OCI-LY7 (cell line): Measurements from ENCODE around the gene SPRING1. TPM values are rescaled to one million over a fixed set of nuclear protein-coding genes. Genes with fewer than 3 reads are reported as not detected.
"Not testable (repeated sequence)": the region's sequence is repeated elsewhere in the genome, so short reads cannot be mapped to it uniquely, and the experiment has no call there.

Source experiments
- BruUV-seq: library from RNA; stranded (reverse); fragments of 400-500 nt; replicated peaks from 2 replicates; lab custom pipeline; 2021; lab: Mats Ljungman, UMichigan
- CTCF ChIA-PET: fragments of 300-600 bp; sonication (Branson Sonifier 250); formaldehyde crosslinking; loops from one replicate; lab custom pipeline; 2022; ENCODE audit warnings: antibody characterized with exemption; ENCODE audit not compliant: unreplicated experiment; lab: Charles Lee
- POLR2A ChIA-PET: fragments of 300-600 bp; sonication (Branson Sonifier 250); formaldehyde crosslinking; loops from one replicate; lab custom pipeline; 2022; ENCODE audit warnings: antibody characterized with exemption; lab: Charles Lee
- DNase-seq: peaks from one replicate; pipeline ENCODE4 v3.0.0-alpha.2; 2015; ENCODE audit warnings: low spot score
- H2AFZ ChIP-seq: fragments of 200-600 bp; sonication (generic), shearing (Covaris generic); 2 replicates; pipeline ENCODE4 v1.6.1; 2014; ENCODE audit warnings: mild to moderate bottlenecking, antibody characterized with exemption, low read length, moderate library complexity
- H3K27ac ChIP-seq: fragments of 200-600 bp; sonication (generic); 2 replicates; pipeline ENCODE4 v1.5.1; 2014; ENCODE audit warnings: mixed run types, low read depth, mild to moderate bottlenecking, moderate library complexity, low read length, inconsistent platforms; ENCODE audit not compliant: poor library complexity, severe bottlenecking
- H3K36me3 ChIP-seq: fragments of 200-600 bp; sonication (generic); 2 replicates; pipeline ENCODE4 v1.6.1; 2014; ENCODE audit warnings: mild to moderate bottlenecking, antibody characterized with exemption, low read length, moderate library complexity, mixed read lengths; ENCODE audit not compliant: insufficient read depth
- H3K4me1 ChIP-seq: fragments of 200-600 bp; sonication (generic); 2 replicates; pipeline ENCODE4 v1.5.1; 2014; ENCODE audit warnings: mild to moderate bottlenecking, low read length; ENCODE audit not compliant: insufficient read depth, poor library complexity, severe bottlenecking
- H3K4me2 ChIP-seq: fragments of 200-600 bp; sonication (generic); 2 replicates; pipeline ENCODE4 v1.6.1; 2014; ENCODE audit warnings: mild to moderate bottlenecking, low read length
- H3K4me3 ChIP-seq: fragments of 200-600 bp; sonication (generic); 2 replicates; pipeline ENCODE4 v1.5.1; 2014; ENCODE audit warnings: mild to moderate bottlenecking, low read depth, low read length; ENCODE audit not compliant: poor library complexity, severe bottlenecking
- H3K79me2 ChIP-seq: fragments of 200-600 bp; sonication (generic); 2 replicates; pipeline ENCODE4 v1.6.1; 2016; ENCODE audit warnings: low read depth, mild to moderate bottlenecking, low read length, moderate library complexity, mixed read lengths; ENCODE audit not compliant: insufficient read depth
- H3K9me2 ChIP-seq: fragments of 200-600 bp; sonication (generic); 2 replicates; pipeline ENCODE4 v1.6.1; 2016; ENCODE audit warnings: mild to moderate bottlenecking, low read length, mixed read lengths; ENCODE audit not compliant: insufficient read depth
- H3K9me3 ChIP-seq: fragments of 200-600 bp; sonication (generic); 2 replicates; pipeline ENCODE4 v1.6.1; 2014; ENCODE audit warnings: mild to moderate bottlenecking, mixed run types, low read length, mixed read lengths
- H4K20me1 ChIP-seq: fragments of 200-600 bp; sonication (generic); 2 replicates; pipeline ENCODE4 v1.6.1; 2014; ENCODE audit warnings: mild to moderate bottlenecking, antibody characterized with exemption, low read length, moderate library complexity, mixed read lengths; ENCODE audit not compliant: insufficient read depth
- CTCF ChIP-seq: fragments of 200-600 bp; sonication (generic); conservative IDR thresholded peaks from 2 replicates; pipeline ENCODE4 v1.5.1; 2014; ENCODE audit warnings: mild to moderate bottlenecking, antibody characterized with exemption, low read length, moderate library complexity, mixed read lengths
- EZH2phosphoT487 ChIP-seq: fragments of 200-600 bp; sonication (generic); IDR thresholded peaks from 2 replicates; pipeline ENCODE4 v1.6.1; 2018; ENCODE audit warnings: low read depth, borderline replicate concordance, mild to moderate bottlenecking, mixed run types, antibody characterized with exemption, low read length, moderate library complexity, mixed read lengths
- intact Hi-C: fragments of 100-400 bp; cut with micrococcal nuclease; formaldehyde crosslinking; loops from one replicate; pipeline ENCODE4 v1.10.0; 2022; ENCODE audit not compliant: unreplicated experiment
- total RNA-seq, 2 experiments: library from RNA; depleted of rRNA in 1 of 2; stranded (reverse); fragments of >200 nt in 1 of 2; shearing (Covaris generic) in 1 of 2; gene quantifications; 2 replicates each; pipeline ENCODE4 v1.2.3, GENCODE V29; 2014 to 2022

The SPRING1 gene
- total RNA-seq, 2 experiments from 2014 or later: 65.1 to 75.5 TPM

GRCh38 chr12:116744766-116745165, 6.9 kb upstream of the SPRING1 start:
- H3K4me3 ChIP-seq: no peak overlapping the region
- peaks cover 67% of the 10 kb centered on the region for H3K36me3 ChIP-seq
- no peaks in the 10 kb centered on the region for H4K20me1 ChIP-seq
- peaks cover 5% of the 10 kb centered on the region for H3K4me1 ChIP-seq
- intact Hi-C loops: no loop called here
- no peak overlapping the region for H2AFZ ChIP-seq
- no peak for DNase-seq
- no peak overlapping the region for H3K4me2 ChIP-seq
- no peak overlapping the region for H3K27ac ChIP-seq
- BruUV-seq: no TSS peak
- no peaks in the 10 kb centered on the region for H3K79me2 ChIP-seq
- TF ChIP-seq EZH2phosphoT487: no peak
- TF ChIP-seq CTCF: no peak
- ChIA-PET CTCF (no interaction called here), POLR2A (interaction anchor here (1.2 kb wide), 1 partner anchor 23 kb away, joined by 6 read pairs; no protein-coding TSS in a partner anchor)
- H3K9me3 ChIP-seq: no peaks in the 10 kb centered on the region
- no peaks in the 10 kb centered on the region for H3K9me2 ChIP-seq

GRCh38 chr12:116742787-116743186, 4.9 kb upstream of the SPRING1 start:
- H3K4me3 ChIP-seq, intact Hi-C loops, H2AFZ ChIP-seq, H4K20me1 ChIP-seq, H3K27ac ChIP-seq, H3K9me2 ChIP-seq, H3K9me3 ChIP-seq, CTCF ChIA-PET, DNase-seq, H3K4me2 ChIP-seq, BruUV-seq: not testable (repeated sequence)
- POLR2A ChIA-PET: interaction anchor here (0.7 kb wide), 1 partner anchor 133 kb away, joined by 4 read pairs; no protein-coding TSS in a partner anchor
- Histone ChIP-seq H3K79me2 (peaks cover 13% of the 10 kb centered on the region), H3K36me3 (peaks cover 58% of the 10 kb centered on the region), H3K4me1 (peaks cover 14% of the 10 kb centered on the region)

- intact Hi-C loops: no loop called here
- H3K27ac ChIP-seq: peak overlapping the region; percentile 65
- no peaks in the 10 kb centered on the region for H3K9me2 ChIP-seq
- H3K4me3 ChIP-seq: peak overlapping the region; percentile 80
- 0 out of 2 replicates have a peak, but pooled peaks cover 9% of the 10 kb centered on the region for H4K20me1 ChIP-seq
- H3K36me3 ChIP-seq: peaks cover 42% of the 10 kb centered on the region
- TF ChIP-seq CTCF (no peak), EZH2phosphoT487 (no peak)
- BruUV-seq: no TSS peak
- peaks cover 22% of the 10 kb centered on the region for H3K4me1 ChIP-seq
- POLR2A ChIA-PET: no interaction called here
- peaks cover 43% of the 10 kb centered on the region for H3K79me2 ChIP-seq
- H3K9me3 ChIP-seq: no peaks in the 10 kb centered on the region
- DNase-seq: no peak
- peak overlapping the region; percentile 93 for H3K4me2 ChIP-seq
- CTCF ChIA-PET: no interaction called here
- no peak overlapping the region for H2AFZ ChIP-seq
These were observed 1.6 kb upstream of the SPRING1 start for GRCh38 chr12:116739381-116739887.
